ENCODE measurements around the gene STX8.

The STX8 gene

DNA sequence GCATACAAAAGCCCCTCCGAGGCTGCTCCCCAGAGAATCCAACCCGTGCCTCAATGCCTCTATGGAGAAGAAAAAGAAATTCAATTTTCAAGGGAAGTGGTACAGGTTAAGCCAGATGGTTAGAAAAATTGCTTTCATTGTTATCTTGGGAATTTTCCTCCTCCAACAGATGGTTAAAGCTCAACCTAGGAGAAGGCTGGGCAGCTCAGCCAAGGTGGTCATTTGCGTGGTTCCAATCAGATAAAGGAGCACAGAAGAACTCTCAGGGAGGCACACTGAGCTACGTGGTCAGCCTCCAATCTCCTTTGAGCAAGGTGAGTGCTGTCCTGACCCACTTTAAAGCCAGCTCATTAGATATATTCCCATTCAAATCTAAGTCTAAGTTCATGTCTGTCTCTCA lies 106.7 kb downstream of the STX8 start:
- H3K9me3 ChIP-seq (ENCODE audit: control insufficient read depth, insufficient read depth, low read depth, low read length): no peaks in the 10 kb centered on the region
- H3K36me3 ChIP-seq (ENCODE audit: control insufficient read depth in 2 of 2, insufficient read depth in 1 of 2, low read length in 2 of 2): no peaks in the 10 kb centered on the region
- no peak overlapping the region for H3K27ac ChIP-seq (ENCODE audit: extremely low read depth, low read depth, low read length)
- H3K4me1 ChIP-seq (ENCODE audit: control insufficient read depth, insufficient read depth, low read length): no peaks in the 10 kb centered on the region
- H3K4me3 ChIP-seq (ENCODE audit: low read depth, low read length): no peak overlapping the region
- ChIA-PET CTCF (interaction anchor here (0.6 to 0.8 kb wide), 6 partner anchors 22 to 547 kb away, joined by 3 to 5 read pairs (median 3); no protein-coding TSS in a partner anchor), POLR2A (no interaction called here)
- TF ChIP-seq ZNF658 (tag by site-specific recombination; IDR thresholded peaks at IDR 0.05): no peak

DNA sequence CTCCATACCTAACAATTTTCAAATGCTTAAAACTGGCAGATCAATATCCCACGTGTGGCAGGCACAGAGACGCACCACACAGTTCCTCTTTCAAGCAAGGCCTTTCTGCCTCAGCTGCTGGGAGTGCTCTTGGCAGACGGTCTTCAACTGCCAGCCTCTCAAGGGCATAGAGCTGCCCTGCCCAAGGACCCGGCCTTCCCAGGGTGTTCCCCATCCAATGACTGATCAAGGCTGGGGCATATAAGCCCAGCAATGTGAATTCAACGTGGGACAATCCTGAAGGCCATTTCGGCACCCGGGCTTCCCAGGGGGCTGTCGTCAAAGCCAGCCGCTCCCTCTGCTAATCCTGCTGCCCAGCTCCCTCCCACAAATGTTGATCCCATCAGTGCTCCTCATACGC lies 107.1 kb downstream of the STX8 start:
- ChIA-PET CTCF (interaction anchor here (0.7 to 0.8 kb wide), 3 partner anchors 22 to 458 kb away, joined by 3 read pairs; no protein-coding TSS in a partner anchor), POLR2A (no interaction called here)
- Histone ChIP-seq H3K4me1 (ENCODE audit: control insufficient read depth, insufficient read depth, low read length) (no peaks in the 10 kb centered on the region), H3K27ac (ENCODE audit: extremely low read depth, low read depth, low read length) (no peak overlapping the region), H3K4me3 (ENCODE audit: low read depth, low read length) (no peak overlapping the region), H3K36me3 (ENCODE audit: control insufficient read depth in 2 of 2, insufficient read depth in 1 of 2, low read length in 2 of 2) (no peaks in the 10 kb centered on the region), H3K9me3 (ENCODE audit: control insufficient read depth, insufficient read depth, low read depth, low read length) (no peaks in the 10 kb centered on the region)
- TF ChIP-seq ZNF324 (tag by site-specific recombination; IDR thresholded peaks at IDR 0.05) (no peak), BCL11B (tag by site-specific recombination; IDR thresholded peaks at IDR 0.05; ENCODE audit: low read depth) (no peak)
- TF ChIP-seq, protein P1, sequence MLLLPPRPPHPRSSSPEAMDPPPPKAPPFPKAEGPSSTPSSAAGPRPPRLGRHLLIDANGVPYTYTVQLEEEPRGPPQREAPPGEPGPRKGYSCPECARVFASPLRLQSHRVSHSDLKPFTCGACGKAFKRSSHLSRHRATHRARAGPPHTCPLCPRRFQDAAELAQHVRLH (tag by site-specific recombination; IDR thresholded peaks at IDR 0.05): no peak

DNA sequence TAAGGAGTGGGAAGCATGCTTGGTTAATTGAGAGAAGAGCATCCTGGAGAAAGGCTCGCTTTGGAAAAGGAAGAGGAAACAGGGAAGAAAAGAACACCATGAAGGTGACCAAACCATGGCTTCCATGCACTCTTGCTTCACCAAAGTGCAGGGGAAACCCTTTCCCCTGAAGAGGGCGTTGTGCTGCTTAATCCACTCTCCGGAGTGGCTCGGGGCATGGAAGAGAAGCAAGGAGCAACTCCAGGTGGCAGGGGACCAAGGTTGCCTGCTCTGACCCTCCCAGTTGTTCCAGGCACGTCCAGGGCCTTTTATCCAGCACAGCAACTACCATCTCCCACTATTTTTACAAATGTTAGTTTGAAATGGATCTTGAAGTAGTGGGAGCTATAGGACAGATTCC lies 108.1 kb downstream of the STX8 start:
- no peaks in the 10 kb centered on the region for H3K36me3 ChIP-seq (ENCODE audit: control insufficient read depth in 2 of 2, insufficient read depth in 1 of 2, low read length in 2 of 2)
- no peak overlapping the region for H3K27ac ChIP-seq (ENCODE audit: extremely low read depth, low read depth, low read length)
- POLR2A ChIA-PET: no interaction called here
- no peaks in the 10 kb centered on the region for H3K4me1 ChIP-seq (ENCODE audit: control insufficient read depth, insufficient read depth, low read length)
- no peak overlapping the region for H3K4me3 ChIP-seq (ENCODE audit: low read depth, low read length)
- CTCF ChIA-PET: interaction anchor here (0.6 to 0.8 kb wide), 3 partner anchors 10 to 1492 kb away, joined by 3 to 6 read pairs (median 3); no protein-coding TSS in a partner anchor
- H3K9me3 ChIP-seq (ENCODE audit: control insufficient read depth, insufficient read depth, low read depth, low read length): no peaks in the 10 kb centered on the region
- TF ChIP-seq, protein P2, sequence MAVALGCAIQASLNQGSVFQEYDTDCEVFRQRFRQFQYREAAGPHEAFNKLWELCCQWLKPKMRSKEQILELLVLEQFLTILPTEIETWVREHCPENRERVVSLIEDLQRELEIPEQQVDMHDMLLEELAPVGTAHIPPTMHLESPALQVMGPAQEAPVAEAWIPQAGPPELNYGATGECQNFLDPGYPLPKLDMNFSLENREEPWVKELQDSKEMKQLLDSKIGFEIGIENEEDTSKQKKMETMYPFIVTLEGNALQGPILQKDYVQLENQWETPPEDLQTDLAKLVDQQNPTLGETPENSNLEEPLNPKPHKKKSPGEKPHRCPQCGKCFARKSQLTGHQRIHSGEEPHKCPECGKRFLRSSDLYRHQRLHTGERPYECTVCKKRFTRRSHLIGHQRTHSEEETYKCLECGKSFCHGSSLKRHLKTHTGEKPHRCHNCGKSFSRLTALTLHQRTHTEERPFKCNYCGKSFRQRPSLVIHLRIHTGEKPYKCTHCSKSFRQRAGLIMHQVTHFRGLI (tag by site-specific recombination; IDR thresholded peaks at IDR 0.05): no peak
- TF ChIP-seq ZNF654 (tag by site-specific recombination; IDR thresholded peaks at IDR 0.05; ENCODE audit: low read depth): 0 out of 2 replicates have a peak, but pooled peaks have one; percentile 10

DNA sequence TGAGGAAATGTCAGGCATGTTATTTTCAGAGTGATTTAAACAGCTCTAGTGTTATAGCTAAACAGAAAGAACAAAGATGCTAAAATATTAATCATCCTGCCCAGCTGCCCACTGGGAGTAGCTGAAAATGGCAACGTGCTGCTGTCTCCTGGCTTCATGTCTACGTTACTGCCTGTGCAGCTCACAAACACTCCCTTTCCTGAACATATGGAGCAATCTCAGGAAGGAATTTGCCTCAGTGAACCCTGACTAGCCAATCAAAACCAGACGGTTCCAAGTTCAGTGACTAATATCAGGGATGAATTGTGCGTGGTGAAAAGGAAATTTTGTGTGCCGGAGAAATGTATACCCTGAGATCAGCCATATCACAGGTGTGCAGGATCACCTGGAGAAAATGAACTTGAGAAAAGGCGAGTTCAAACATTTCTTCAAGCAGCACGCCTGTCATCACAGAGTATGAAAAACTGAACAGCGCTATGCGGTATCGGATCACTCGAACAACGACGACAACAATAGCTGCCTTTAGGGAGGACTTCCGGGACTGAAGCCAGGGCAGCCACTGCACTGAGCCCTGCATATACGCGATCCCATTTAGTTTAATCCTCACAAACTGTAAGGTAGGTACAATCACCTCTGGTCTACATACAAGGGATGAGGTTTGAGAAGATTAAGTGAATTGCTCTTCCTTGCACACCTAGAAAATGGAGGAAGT lies 110.3 kb downstream of the STX8 start:
- no peak for TF ChIP-seq ZNF624 (tag by site-specific recombination; IDR thresholded peaks at IDR 0.05)
- no peak for TF ChIP-seq RBAK (tag by site-specific recombination; IDR thresholded peaks at IDR 0.05)
- no peak for TF ChIP-seq ZNF140 (tag by site-specific recombination; IDR thresholded peaks at IDR 0.05)
- no peak for TF ChIP-seq ZBTB7A (tag by site-specific recombination; IDR thresholded peaks at IDR 0.05; ENCODE audit: low read depth)
- TF ChIP-seq ZNF266 (tag by site-specific recombination; IDR thresholded peaks at IDR 0.05; ENCODE audit: low read depth): no peak
- no peak for TF ChIP-seq ZFP41 (tag by site-specific recombination; IDR thresholded peaks at IDR 0.05; ENCODE audit: borderline replicate concordance)
- TF ChIP-seq ZNF561 (tag by site-specific recombination; IDR thresholded peaks at IDR 0.05; ENCODE audit: borderline replicate concordance): no peak
- TF ChIP-seq ZEB2 (tag by site-specific recombination; IDR thresholded peaks at IDR 0.05): no peak
- Histone ChIP-seq H3K36me3 (ENCODE audit: control insufficient read depth in 2 of 2, insufficient read depth in 1 of 2, low read length in 2 of 2) (no peaks in the 10 kb centered on the region), H3K27ac (ENCODE audit: extremely low read depth, low read depth, low read length) (no peak overlapping the region), H3K4me1 (ENCODE audit: control insufficient read depth, insufficient read depth, low read length) (no peaks in the 10 kb centered on the region), H3K9me3 (ENCODE audit: control insufficient read depth, insufficient read depth, low read depth, low read length) (no peaks in the 10 kb centered on the region), H3K4me3 (ENCODE audit: low read depth, low read length) (no peak overlapping the region)
- POLR2A ChIA-PET: no interaction called here
- CTCF ChIA-PET: no interaction called here

Data from HEK293 (cell line).